Measurements from ENCODE around the gene C9orf50.
"Not testable (repeated sequence)": the region's sequence is repeated elsewhere in the genome, so short reads cannot be mapped to it uniquely, and the experiment has no call there.

Gene C9orf50

GRCh38 chr9:129648092-129648763 lies 27.3 kb upstream of the C9orf50 start:
- DNase-seq, result no peak

- DNase-seq, result no peak
These were observed 26.7 kb upstream of the C9orf50 start for GRCh38 chr9:129647635-129648034.

DNA sequence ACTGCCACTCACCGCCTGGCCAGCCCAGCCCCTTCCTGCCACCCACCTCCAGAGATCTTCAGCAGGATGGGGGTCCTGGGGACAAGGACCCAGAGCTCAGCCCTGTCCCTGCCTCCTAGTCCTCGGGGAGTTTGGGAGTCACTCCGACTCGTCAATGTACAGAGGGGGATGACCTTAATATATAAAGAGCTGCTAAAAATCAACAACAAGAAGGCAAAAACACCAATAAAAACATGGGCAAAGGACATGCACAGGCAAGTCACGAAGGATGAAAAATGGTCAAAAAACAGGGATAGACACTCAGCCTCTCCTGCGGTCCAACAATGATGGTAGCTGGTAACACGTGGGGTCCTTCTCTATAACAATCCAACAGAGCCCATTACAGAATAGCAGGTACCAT lies 25.8 kb upstream of the C9orf50 start:
- no peak for DNase-seq

DNA sequence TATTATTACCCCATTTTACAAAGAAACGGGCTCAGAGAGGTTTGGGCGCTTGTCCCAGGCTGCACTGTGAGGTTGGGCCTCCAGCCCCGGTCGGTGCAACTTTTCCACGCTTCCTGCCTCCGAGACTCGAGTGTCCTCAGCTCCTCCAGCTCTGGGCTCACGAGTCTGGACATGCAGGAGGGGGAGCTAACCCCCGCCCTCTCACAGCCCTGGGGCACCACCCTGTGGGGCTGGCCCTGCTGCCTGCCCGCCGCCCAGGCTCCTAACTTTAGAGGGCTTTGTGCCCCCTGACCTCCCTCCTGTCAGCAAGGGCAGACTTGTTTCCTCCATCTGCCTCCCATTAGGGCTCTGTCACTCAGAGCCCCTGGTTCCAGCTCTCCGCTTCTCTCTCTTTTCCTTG lies 25.4 kb upstream of the C9orf50 start:
- DNase-seq, result no peak

- no peak for DNase-seq
These were observed 24.0 kb upstream of the C9orf50 start for GRCh38 chr9:129644902-129645301.

GRCh38 chr9:129644365-129644764 lies 23.5 kb upstream of the C9orf50 start:
- no peak for DNase-seq

GRCh38 chr9:129643706-129644105 lies 22.8 kb upstream of the C9orf50 start:
- no peak for DNase-seq

GRCh38 chr9:129641750-129642585 lies 21.1 kb upstream of the C9orf50 start, which contains the start of gene ASB6:
Gene ASB6 (minus strand): TSS chr9:129642151. CDS start chr9:129641999, 152 bp downstream.
- DNase-seq, result peak; percentile 95

DNA sequence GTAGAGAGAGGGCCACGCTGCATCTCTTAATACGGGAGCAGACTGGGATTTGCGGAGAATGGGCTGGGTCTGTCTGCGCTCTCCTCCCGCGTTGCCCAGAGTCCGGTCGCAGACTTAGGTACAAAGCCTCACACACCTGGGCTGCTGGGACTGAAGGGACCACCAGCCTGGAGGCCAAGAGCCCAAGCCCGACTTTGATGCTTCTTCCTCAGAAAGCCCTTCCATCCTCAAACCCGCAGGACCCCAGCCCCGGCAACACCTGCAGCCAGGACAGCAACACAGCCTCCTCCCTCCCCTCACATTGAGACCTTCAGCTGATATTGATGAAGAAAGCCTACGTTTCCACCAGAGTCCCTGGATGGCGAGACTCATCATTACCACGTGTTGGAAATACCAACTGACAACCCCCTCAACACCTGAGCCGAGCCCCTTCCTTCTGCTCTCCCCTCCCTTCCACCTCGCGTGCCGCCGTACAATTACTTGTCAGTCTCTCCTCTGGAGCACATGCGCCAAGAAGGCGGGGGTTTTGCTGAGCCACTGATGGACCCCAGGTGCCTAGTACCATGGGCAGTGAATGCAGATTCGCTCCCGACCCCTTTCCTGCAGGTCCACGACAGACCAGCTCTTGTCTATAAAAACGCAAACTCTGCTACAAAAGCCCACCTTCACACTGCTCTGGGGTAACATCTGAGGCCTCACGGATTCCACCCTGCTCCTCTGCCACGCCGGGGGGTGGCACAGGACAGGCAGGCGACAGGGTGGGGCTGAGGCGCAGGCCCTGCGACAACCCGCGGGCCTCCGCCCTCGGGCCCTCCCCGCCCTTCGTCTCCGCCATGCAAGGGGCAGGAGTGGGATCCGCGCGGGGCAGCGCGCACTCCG lies 20.2 kb upstream of the C9orf50 start:
- DNase-seq, result no peak

GRCh38 chr9:129640086-129640870 lies 19.4 kb upstream of the C9orf50 start:
- DNase-seq, result peak; percentile 45

DNA sequence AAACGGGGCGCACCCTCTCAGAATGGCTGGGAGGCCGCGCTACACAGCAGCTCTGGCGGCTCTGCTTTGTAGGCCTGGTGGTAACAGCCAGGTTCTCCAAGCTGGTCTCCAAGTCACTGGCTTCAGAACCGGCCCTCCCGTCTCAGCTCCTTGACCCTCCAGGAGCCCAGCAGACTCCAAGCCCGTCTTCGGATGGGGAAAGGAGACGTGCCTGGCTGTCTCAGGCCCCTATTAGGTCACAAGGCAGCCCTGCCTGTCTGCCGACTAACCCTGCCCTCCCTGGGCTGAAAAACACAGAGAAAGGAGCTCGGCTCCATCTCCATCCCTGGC lies 18.8 kb upstream of the C9orf50 start:
- DNase-seq, result no peak

DNA sequence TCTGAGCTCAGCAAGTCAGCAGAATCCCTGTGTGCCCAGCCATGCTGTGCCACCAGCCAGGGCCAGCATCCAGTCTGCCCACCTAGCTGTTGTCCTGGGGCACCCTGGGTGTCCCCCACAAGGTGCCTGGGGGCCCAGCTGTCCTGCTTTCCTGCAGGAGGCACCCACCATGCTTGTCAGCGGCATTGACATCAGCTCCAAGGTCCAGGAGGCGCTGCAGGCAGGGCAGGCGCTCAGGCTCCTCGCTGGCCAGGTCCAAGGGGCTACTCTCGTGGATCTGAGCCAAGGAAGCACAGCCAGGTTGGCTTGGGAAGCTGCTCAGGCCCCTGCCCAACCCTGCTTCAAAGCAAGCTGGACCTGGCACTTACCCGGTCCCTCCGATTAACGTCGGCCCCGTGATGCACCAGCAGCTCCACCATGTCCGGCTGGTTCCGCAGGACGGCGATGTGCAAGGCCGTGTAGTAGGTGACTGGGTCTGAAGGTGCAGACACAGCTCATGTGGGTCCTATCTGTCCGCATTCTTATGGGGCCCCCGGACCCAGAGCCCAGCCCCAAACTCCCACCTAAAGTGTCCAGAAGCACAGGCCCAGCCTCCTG lies 18.2 kb upstream of the C9orf50 start:
- DNase-seq, result no peak

- no peak for DNase-seq
These were observed 17.0 kb upstream of the C9orf50 start for GRCh38 chr9:129637673-129638439.

DNA sequence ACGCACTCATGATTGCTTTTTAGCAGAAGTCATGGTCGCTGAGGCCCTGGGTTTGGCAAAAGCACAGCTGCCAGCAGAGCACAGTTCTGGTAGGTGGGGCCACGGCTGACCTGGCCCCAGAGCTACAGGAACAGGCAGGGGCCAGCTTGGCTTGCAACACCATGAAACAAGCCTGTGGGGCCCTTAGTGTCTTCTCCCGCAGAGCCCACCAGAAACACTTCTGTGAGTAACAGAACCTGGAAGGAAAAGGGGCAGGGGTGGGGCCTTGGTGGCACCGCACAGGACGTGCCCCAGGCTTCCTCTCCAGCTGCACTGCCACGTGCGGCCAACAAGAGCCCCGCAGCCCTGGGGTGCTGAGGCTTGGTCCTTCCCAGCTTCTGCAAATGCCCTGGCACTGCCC lies 16.2 kb upstream of the C9orf50 start:
- DNase-seq, result no peak

DNA sequence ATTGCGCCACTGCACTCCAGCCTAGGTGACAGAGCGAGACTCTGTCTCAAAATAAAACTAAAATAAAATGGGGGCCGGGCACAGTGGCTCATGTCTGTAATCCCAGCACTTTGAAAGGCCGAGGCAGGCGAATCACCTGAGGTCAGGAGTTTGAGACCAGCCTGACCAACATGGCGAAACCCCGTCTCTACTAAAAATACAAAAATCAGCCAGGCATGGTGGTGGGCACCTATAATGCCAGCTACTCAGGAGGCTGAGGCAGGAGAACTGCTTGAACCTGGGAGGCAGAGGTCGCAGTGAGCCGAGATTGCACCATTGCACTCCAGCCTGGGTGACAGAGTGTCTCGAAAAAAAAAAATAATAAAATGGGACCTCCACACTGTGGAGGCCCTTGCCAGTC lies 15.4 kb upstream of the C9orf50 start:
- DNase-seq, result not testable (repeated sequence)

DNA sequence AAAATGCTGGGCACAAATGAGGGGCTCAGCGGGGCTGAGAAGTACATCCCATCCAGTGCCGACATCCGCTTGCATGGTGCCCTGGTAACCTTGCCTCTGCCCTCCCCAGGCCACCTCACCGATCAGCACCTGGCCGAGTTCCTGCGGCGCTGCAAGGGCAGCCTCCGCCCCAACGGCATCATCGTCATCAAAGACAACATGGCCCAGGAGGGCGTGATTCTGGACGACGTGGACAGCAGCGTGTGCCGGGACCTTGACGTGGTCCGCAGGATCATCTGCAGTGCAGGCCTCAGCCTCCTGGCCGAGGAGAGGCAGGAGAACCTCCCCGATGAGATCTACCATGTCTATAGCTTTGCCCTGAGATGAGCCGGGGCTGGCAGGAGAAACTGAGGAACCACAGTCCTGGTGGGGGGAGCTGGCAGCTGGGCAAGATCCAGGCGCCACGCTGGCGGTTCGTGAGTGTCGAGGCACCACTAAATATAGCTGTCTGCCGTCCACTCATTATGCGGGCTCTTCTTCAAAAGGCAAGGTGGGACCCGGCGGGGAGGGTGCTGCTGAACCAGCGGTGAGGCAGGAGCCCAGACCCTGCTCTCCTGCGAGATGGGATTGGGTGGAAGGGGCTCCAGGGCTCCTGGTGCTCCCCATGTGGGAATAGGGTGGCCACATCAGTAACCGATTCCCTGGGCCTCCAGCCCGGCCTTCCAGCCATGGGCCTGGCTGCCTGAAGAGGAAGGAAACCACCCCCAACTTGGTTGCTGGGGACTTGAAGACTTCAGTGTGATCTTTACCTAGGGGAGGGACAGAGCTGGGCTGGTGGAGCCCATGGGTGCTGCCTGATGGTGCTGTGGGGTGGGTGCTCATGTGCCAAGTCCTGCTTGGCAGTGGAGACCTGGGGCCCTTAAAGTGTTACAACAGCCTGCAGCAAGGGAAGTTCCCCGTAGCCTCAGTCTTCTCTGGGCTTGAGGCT lies 14.5 kb upstream of the C9orf50 start:
- DNase-seq, result no peak

GRCh38 chr9:129633848-129634247 lies 12.9 kb upstream of the C9orf50 start:
- no peak for DNase-seq

DNA sequence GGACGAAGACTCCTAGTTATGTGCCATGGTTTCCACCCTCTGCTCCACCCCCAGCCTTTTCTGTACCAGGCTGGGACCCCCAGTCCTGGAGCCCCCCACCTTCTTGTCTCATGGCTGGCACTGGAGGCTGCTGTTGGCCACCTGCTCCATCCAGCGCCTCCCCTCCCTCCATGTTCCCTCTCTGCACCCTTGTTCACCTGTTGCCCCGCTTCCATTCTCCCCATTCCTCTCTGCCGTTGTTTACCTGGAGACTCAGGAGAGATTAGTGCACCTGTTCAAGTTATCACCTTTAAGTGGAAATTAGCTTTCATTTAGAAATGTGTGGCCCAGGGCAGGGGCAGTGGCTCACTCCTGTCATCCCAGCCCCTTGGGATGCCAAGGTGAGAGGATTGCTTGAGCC lies 12.3 kb upstream of the C9orf50 start:
- DNase-seq, result no peak

- DNase-seq, result no peak
These were observed 11.6 kb upstream of the C9orf50 start for GRCh38 chr9:129632460-129632859.

- DNase-seq, result no peak
These were observed 10.8 kb upstream of the C9orf50 start for GRCh38 chr9:129631674-129632129.
